IPS DF 6.9 (cell line): Measurements from ENCODE around the gene MCL1.

Source experiments
- DNase-seq: peaks from one replicate; pipeline ENCODE4 v3.0.0-alpha.2; 2013; ENCODE audit warnings: low read depth, low spot score
- H3K27ac ChIP-seq: one replicate; pipeline ENCODE4 v1.5.1; 2013; ENCODE audit warnings: low read length, control low read depth
- H3K27me3 ChIP-seq: 2 replicates; pipeline ENCODE4 v1.6.1; 2013; ENCODE audit warnings: mild to moderate bottlenecking, low read length; ENCODE audit not compliant: control insufficient read depth, insufficient read depth
- H3K36me3 ChIP-seq: 2 replicates; pipeline ENCODE4 v1.6.1; 2013; ENCODE audit warnings: low read length; ENCODE audit not compliant: control insufficient read depth, insufficient read depth
- H3K4me1 ChIP-seq: 2 replicates; pipeline ENCODE4 v1.6.1; 2013; ENCODE audit warnings: low read length; ENCODE audit not compliant: control insufficient read depth, insufficient read depth
- H3K4me3 ChIP-seq: 2 replicates; pipeline ENCODE4 v1.5.1; 2013; ENCODE audit warnings: mild to moderate bottlenecking, low read length
- H3K9me3 ChIP-seq: 2 replicates; pipeline ENCODE4 v1.6.1; 2013; ENCODE audit warnings: low read length, inconsistent platforms; ENCODE audit not compliant: control insufficient read depth, insufficient read depth
- WGBS: extraction: QIAGEN DNeasy Blood & Tissue Kit; methylation state at CpG from one replicate; pipeline ENCODE4 v1.1.7; 2013; ENCODE audit warnings: mixed read lengths, missing lambda C conversion rate; ENCODE audit not compliant: insufficient read length, insufficient coverage; 5-methylcytosine and 5-hydroxymethylcytosine counted together

MCL1 gene

GRCh38 chr1:150579945-150580642 is 684 bp upstream of the MCL1 start:
- Histone ChIP-seq H3K4me1 (no peaks in the 10 kb centered on the region), H3K4me3 (peak overlapping the region; percentile 37; the same call in 1 of the 2 replicates), H3K27ac (no peak overlapping the region), H3K27me3 (no peaks in the 10 kb centered on the region), H3K36me3 (peaks cover 6% of the 10 kb centered on the region; the same call in 1 of the 2 replicates), H3K9me3 (no peaks in the 10 kb centered on the region)
- DNase-seq = no peak
- no CpG with 5 or more reads among the region's 15 CpGs for WGBS

GRCh38 chr1:150578272-150579109 is 919 bp downstream of the MCL1 start:
- WGBS = no CpG with 5 or more reads among the region's 50 CpGs

GRCh38 chr1:150577557-150578271 is 1.7 kb downstream of the MCL1 start:
- WGBS = no CpG with 5 or more reads among the region's 11 CpGs
- DNase-seq = no peak

More at GRCh38 chr1:150578272-150579109, 919 bp downstream of the MCL1 start:
- no peak overlapping the region for H3K27ac ChIP-seq
- no peak for DNase-seq
- H3K4me1 ChIP-seq = no peaks in the 10 kb centered on the region
- no peaks in the 10 kb centered on the region for H3K27me3 ChIP-seq
- peaks cover 9% of the 10 kb centered on the region; the same call in 1 of the 2 replicates for H3K36me3 ChIP-seq
- H3K4me3 ChIP-seq = peak overlapping the region; percentile 43
- H3K9me3 ChIP-seq = no peaks in the 10 kb centered on the region

GRCh38 chr1:150576794-150577556 is 2.4 kb downstream of the MCL1 start:
- no CpG with 5 or more reads among the region's 2 CpGs for WGBS
- no peak overlapping the region for H3K27ac ChIP-seq
- peak overlapping the region; percentile 31; the same call in 1 of the 2 replicates for H3K4me3 ChIP-seq
- H3K9me3 ChIP-seq = no peaks in the 10 kb centered on the region
- peaks cover 9% of the 10 kb centered on the region; the same call in 1 of the 2 replicates for H3K36me3 ChIP-seq
- H3K27me3 ChIP-seq = no peaks in the 10 kb centered on the region
- DNase-seq = no peak
- no peaks in the 10 kb centered on the region for H3K4me1 ChIP-seq

More at GRCh38 chr1:150577557-150578271, 1.7 kb downstream of the MCL1 start:
- no peaks in the 10 kb centered on the region for H3K27me3 ChIP-seq
- peak overlapping the region; percentile 43; the same call in 1 of the 2 replicates for H3K4me3 ChIP-seq
- peaks cover 9% of the 10 kb centered on the region; the same call in 1 of the 2 replicates for H3K36me3 ChIP-seq
- no peaks in the 10 kb centered on the region for H3K4me1 ChIP-seq
- H3K9me3 ChIP-seq = no peaks in the 10 kb centered on the region
- no peak overlapping the region for H3K27ac ChIP-seq

- H3K27ac ChIP-seq = no peak overlapping the region
- DNase-seq = no peak
- no CpG with 5 or more reads among the region's 4 CpGs for WGBS
- H3K4me3 ChIP-seq = no peak overlapping the region
- H3K27me3 ChIP-seq = no peaks in the 10 kb centered on the region
- peaks cover 9% of the 10 kb centered on the region; the same call in 1 of the 2 replicates for H3K36me3 ChIP-seq
- no peaks in the 10 kb centered on the region for H3K4me1 ChIP-seq
- H3K9me3 ChIP-seq = no peaks in the 10 kb centered on the region
These were observed 3.1 kb downstream of the MCL1 start for GRCh38 chr1:150576367-150576711.

GRCh38 chr1:150575518-150576366 is 3.7 kb downstream of the MCL1 start:
- WGBS = no CpG with 5 or more reads among the region's 1 CpG
- H3K9me3 ChIP-seq = no peaks in the 10 kb centered on the region
- peaks cover 9% of the 10 kb centered on the region; the same call in 1 of the 2 replicates for H3K36me3 ChIP-seq
- DNase-seq = no peak
- no peak overlapping the region for H3K4me3 ChIP-seq
- H3K27me3 ChIP-seq = no peaks in the 10 kb centered on the region
- H3K27ac ChIP-seq = no peak overlapping the region
- no peaks in the 10 kb centered on the region for H3K4me1 ChIP-seq

GRCh38 chr1:150575072-150575489 is 4.3 kb downstream of the MCL1 start:
- Histone ChIP-seq H3K4me1 (no peaks in the 10 kb centered on the region), H3K9me3 (no peaks in the 10 kb centered on the region), H3K36me3 (peaks cover 9% of the 10 kb centered on the region; the same call in 1 of the 2 replicates), H3K27ac (no peak overlapping the region), H3K4me3 (no peak overlapping the region), H3K27me3 (no peaks in the 10 kb centered on the region)
- WGBS = no CpG with 5 or more reads among the region's 4 CpGs
- no peak for DNase-seq

GRCh38 chr1:150574260-150575071 is 4.9 kb downstream of the MCL1 start:
- peaks cover 1% of the 10 kb centered on the region; the same call in 1 of the 2 replicates for H3K4me1 ChIP-seq
- WGBS = no CpG with 5 or more reads among the region's 6 CpGs

More at GRCh38 chr1:150574260-150575071, 4.9 kb downstream of the MCL1 start:
- Histone ChIP-seq H3K36me3 (peaks cover 9% of the 10 kb centered on the region; the same call in 1 of the 2 replicates), H3K27me3 (no peaks in the 10 kb centered on the region), H3K9me3 (no peaks in the 10 kb centered on the region), H3K27ac (no peak overlapping the region), H3K4me3 (no peak overlapping the region)
- no peak for DNase-seq
